Thoracic aorta (tissue), 2 donors: ENCODE results near the gene ZNF827. TPM values are rescaled to one million over a fixed set of nuclear protein-coding genes. Genes with fewer than 3 reads are reported as not detected.
"Not testable (repeated sequence)": the region's sequence is repeated elsewhere in the genome, so short reads cannot be mapped to it uniquely, and the experiment has no call there.

Experiments
- ATAC-seq: fragments of 150-250 bp; one replicate; pipeline ENCODE4 v1.8.0; 2017; ENCODE audit warnings: low read depth; ENCODE audit not compliant: insufficient number of reproducible peaks, low FRiP score
- DNase-seq: peaks from one replicate; pipeline ENCODE4 v3.0.0-alpha.2; 2020; ENCODE audit warnings: low spot score
- H3K27ac ChIP-seq, 2 donors: fragments of 200-600 bp; sonication (generic); 1 replicate in 1 of 2; 2 replicates in 1 of 2; pipeline ENCODE4 v1.5.1; 2016; ENCODE audit warnings: mild to moderate bottlenecking in 2 of 2, moderate library complexity in 2 of 2
- H3K27me3 ChIP-seq: fragments of 200-600 bp; sonication (generic); replicated peaks from 2 replicates; pipeline ENCODE4 v1.6.0; 2016; ENCODE audit warnings: mild to moderate bottlenecking; ENCODE audit not compliant: insufficient read depth
- H3K36me3 ChIP-seq: fragments of 200-600 bp; sonication (generic); one replicate; pipeline ENCODE4 v1.5.1; 2016
- H3K4me1 ChIP-seq, 2 donors: fragments of 200-600 bp; sonication (generic); 1 replicate in 1 of 2; 2 replicates in 1 of 2; pipeline versions ENCODE4 v1.5.1 to v1.6.0; 2016; ENCODE audit warnings: low read depth in 2 of 2, mild to moderate bottlenecking in 1 of 2; ENCODE audit not compliant: control insufficient read depth in 1 of 2
- H3K4me3 ChIP-seq: fragments of 200-600 bp; sonication (generic); 2 replicates; pipeline ENCODE4 v1.5.1; 2016; ENCODE audit warnings: mild to moderate bottlenecking
- H3K9me3 ChIP-seq: fragments of 200-600 bp; sonication (generic); 2 replicates; pipeline ENCODE4 v1.5.1; 2016
- total RNA-seq, 2 donors: library from RNA; depleted of rRNA; stranded (reverse); fragments of >200 nt; gene quantifications; one replicate each; pipeline versions ENCODE4 v1.1.0 to v1.2.3, GENCODE V29; 2016
- TF ChIP-seq, protein P1 (sequence below): fragments of 200-600 bp; sonication (generic); IDR thresholded peaks from one replicate; pipeline ENCODE4 v1.5.1; 2019; ENCODE audit warnings: antibody characterized with exemption

Gene ZNF827
- total RNA-seq, 2 donors from 2014 or later, result 20.2 to 41.4 TPM

DNA sequence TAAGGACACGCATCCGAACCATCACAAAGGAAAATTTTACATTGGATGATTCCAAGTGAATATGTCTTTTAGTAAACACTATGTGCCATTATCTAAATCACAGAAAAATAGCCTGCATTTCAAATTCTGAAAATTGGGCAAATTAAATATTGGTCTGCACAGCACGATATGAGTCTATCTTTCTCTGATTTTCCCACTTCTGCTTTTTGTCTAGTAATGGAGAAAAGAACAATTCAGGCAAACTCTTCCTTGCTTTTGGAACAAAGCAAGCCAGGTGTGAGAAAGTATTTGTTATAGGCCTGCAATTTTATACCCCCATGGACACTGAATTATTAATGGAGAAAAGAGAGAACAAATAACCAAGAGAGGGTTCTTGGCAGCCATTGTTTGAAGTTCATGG is 97.8 kb downstream of the ZNF827 start:
- TF ChIP-seq, protein P1, sequence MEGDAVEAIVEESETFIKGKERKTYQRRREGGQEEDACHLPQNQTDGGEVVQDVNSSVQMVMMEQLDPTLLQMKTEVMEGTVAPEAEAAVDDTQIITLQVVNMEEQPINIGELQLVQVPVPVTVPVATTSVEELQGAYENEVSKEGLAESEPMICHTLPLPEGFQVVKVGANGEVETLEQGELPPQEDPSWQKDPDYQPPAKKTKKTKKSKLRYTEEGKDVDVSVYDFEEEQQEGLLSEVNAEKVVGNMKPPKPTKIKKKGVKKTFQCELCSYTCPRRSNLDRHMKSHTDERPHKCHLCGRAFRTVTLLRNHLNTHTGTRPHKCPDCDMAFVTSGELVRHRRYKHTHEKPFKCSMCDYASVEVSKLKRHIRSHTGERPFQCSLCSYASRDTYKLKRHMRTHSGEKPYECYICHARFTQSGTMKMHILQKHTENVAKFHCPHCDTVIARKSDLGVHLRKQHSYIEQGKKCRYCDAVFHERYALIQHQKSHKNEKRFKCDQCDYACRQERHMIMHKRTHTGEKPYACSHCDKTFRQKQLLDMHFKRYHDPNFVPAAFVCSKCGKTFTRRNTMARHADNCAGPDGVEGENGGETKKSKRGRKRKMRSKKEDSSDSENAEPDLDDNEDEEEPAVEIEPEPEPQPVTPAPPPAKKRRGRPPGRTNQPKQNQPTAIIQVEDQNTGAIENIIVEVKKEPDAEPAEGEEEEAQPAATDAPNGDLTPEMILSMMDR, result no peak
- no peaks in the 10 kb centered on the region for H3K9me3 ChIP-seq
- peaks cover 0 to 22% of the 10 kb centered on the region in 2 donors for H3K4me1 ChIP-seq
- DNase-seq (no peak), ATAC-seq (no peak)
- no peak overlapping the region for H3K4me3 ChIP-seq
- H3K27me3 ChIP-seq, result no peaks in the 10 kb centered on the region
- peaks cover 8% of the 10 kb centered on the region for H3K36me3 ChIP-seq
- no peak overlapping the region for H3K27ac ChIP-seq

DNA sequence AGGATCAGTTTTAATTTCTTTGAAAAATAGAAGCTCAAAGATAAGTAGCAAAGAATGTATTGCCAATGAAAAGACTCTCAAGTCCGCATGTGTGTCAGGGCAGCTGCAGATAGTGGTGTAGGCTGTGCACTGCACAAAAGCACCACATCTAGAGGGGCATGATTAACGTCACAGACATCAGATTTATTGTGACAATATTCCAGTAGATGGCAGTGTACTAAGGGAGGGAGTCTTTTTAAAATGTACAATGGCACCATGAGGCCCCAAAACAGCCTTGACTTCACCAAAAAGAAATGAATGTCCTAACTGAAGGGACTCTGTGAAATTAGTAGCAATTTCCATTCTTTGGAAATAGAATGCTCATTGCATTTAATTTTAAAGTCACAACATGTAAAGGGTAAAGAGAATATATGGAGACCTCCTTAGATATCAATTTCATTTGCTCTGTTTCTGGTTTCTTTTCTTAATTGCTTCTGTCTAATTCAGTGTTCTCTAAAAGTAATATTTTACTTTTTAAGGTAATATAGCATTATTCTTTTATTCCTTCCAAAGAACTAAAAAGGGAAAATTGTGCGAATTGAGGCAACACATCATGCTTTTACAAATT is 98.4 kb downstream of the ZNF827 start:
- no peak overlapping the region for H3K27ac ChIP-seq
- TF ChIP-seq, protein P1, result peak; percentile 40
- H3K4me3 ChIP-seq, result no peak overlapping the region
- peaks cover 0 to 22% of the 10 kb centered on the region in 2 donors for H3K4me1 ChIP-seq
- ATAC-seq (no peak), DNase-seq (no peak)
- no peaks in the 10 kb centered on the region for H3K9me3 ChIP-seq
- no peaks in the 10 kb centered on the region for H3K27me3 ChIP-seq
- H3K36me3 ChIP-seq, result peaks cover 2% of the 10 kb centered on the region

DNA sequence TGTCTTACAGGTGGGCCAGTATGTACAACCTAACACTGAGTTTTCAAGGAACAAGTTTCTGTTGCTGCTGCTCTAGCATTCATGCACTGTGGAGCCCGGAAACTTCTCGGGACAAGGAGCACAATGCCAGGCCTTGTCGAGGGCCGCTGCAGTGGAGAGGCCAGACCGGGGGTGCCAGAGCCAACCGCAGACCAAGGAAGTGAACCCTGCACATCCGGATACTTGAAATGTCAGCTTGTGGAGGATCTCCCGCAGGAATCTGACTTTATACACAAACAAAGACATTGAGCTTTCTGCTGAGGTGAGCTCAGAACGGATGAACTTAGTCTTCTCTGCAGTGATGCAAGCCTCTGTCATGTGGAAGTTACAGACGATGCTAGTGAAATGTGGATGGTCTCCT is 99.5 kb downstream of the ZNF827 start:
- Histone ChIP-seq H3K27ac (no peak overlapping the region), H3K27me3 (no peaks in the 10 kb centered on the region), H3K9me3 (no peaks in the 10 kb centered on the region), H3K4me3 (no peak overlapping the region), H3K4me1 (peaks cover 0 to 22% of the 10 kb centered on the region in 2 donors), H3K36me3 (peaks cover under 1% of the 10 kb centered on the region)
- DNase-seq (no peak), ATAC-seq (no peak)
- TF ChIP-seq, protein P1, result no peak

DNA sequence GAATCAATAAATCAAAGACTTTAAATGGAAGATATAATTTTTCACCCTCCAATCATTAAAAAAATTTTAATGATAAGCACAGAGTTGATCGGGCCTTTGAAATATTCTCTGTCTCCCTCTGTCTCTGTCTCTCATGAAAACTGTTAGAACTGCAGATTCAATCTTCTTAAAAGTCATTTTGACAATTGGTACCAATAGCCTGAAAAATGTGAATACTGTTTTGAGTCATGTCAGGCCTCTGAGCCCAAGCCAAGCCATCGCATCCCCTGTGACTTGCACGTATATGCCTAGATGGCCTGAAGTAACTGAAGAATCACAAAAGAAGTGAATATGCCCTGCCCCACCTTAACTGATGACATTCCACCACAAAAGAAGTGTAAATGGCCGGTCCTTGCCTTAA is 106.2 kb downstream of the ZNF827 start:
- peaks cover 4 to 11% of the 10 kb centered on the region in 2 donors for H3K4me1 ChIP-seq
- not testable (repeated sequence) for H3K27ac ChIP-seq, H3K4me3 ChIP-seq, H3K36me3 ChIP-seq, H3K27me3 ChIP-seq, DNase-seq, H3K9me3 ChIP-seq, ATAC-seq

DNA sequence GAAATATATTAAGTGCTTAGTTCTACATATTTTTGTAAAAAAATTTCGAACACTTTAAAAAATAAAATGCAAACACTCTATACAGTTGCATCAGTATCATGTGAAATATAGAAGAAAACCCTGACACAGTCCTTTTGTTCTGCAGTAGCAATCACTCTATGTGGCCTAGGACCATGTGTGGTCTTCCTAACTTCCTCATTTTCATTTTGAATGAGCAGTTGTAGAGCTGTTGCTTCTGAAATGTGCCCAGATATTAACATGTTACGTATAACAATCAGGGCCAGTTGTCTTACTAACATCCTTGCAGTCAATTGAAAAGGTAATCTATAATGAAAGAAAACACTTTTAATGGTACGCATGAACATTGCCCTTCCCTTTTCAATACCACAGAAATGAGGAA is 107.9 kb downstream of the ZNF827 start:
- H3K36me3 ChIP-seq, result no peaks in the 10 kb centered on the region
- H3K9me3 ChIP-seq, result no peaks in the 10 kb centered on the region
- H3K27me3 ChIP-seq, result no peaks in the 10 kb centered on the region
- DNase-seq (no peak), ATAC-seq (no peak)
- peaks cover 4 to 11% of the 10 kb centered on the region in 2 donors for H3K4me1 ChIP-seq
- H3K4me3 ChIP-seq, result no peak overlapping the region
- H3K27ac ChIP-seq, result no peak overlapping the region
- TF ChIP-seq, protein P1, result no peak
